ENCODE data around the gene FARP1.

The FARP1 gene

DNA sequence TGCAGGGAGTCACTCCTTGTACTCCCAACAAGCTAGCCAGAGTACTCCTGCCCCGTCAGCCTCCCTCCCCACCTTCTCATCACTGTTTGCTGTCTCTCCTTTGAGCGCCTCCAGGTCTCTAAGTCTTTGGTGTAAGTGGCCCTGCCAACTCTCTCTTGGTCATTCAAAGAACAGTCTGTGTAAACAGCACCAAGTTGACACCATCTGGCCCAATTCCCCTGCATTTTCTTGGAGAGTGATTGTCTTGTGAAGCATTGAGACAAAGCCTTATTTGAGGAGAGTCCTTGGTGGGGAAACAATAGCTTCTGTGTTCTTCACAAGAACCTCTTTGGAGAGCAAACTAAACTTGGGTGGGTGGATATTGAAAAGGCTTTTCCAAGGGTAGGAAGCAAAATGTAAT lies 148.8 kb downstream of the FARP1 start:
- no peak for DNase-seq

DNA sequence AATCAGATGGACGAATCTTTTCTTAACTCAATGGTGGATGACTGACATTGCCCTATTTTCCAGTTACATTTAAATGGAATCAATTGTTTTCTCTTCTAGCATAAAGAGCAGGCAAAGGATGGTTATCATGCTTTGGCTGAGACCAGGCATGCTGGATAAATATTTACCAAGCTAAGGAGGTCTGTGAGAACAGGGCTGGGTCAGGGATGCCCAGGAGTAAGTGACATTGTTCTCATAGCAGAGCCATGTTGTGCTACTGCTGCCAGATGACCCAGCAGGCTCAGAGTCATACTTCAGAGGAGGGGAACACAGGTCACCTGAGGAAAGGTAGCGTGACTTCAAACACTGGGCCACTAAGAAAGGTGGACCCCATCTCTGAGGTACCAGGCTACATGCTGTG lies 150.2 kb downstream of the FARP1 start:
- no peak for DNase-seq

DNA sequence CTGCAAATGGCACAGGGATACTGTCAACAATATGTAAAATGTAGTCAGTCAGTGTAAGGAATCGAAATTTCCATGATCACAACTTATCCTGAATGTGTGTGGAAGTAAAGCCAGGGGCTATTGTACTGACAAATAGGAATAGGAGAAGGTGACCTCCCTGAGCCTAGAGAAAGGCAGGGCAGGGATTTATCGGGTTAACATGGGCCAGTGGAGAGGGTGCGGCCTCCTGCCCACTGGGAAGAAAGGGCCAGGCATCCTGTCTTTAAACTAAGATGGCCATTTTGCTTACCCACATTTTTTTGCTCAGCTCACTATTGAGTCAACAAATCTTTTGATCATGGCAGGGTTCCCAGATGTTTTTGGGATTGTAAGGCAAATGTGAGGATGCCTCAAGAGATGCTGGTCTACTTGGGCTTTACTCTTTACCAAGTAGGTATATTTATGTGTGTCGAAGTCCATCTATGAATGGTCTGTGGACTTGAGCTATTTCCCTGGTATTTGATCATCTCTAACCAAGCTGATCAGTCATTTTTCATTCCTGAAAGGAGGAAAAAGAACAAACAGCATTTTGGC lies 150.8 kb downstream of the FARP1 start:
- no peak for DNase-seq

DNA sequence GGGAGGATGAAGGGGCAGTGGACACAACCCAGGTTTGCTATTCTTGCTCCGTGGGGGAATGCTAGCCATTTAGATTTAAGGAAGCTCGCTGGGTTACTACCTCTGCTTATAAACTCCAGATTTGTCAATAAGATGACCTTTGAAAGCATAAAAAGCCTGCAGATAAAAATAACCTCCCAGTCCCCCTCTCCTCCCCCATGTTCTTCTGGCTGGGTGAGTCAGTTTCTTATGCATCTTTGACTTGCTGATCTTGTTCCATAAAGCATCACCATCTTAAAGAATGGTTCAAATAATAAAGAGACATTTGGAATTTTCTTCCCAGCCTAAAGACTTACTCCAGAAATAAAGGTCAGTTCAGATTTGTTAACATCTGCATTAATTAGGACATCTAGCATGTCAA lies 152.5 kb downstream of the FARP1 start:
- DNase-seq = no peak

DNA sequence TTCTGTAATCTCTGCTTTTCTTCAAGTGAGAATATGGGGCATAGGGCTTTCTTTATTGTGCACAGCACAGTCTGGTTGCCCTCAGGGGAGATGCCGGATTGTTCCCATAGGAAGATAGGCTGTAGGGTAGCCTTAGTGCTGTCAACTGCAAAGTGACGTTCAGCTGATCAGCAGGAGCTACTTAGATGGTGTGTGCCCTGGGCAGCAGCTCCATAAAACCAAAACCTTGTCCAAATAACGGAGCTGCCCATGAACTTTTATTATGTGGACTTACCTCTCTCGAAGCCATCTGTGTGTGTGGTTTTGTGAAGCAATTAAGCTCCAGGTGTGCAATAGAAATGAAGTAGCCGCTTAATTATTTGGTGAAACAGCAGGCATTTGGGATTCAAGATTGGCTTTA lies 154.2 kb downstream of the FARP1 start:
- no peak for DNase-seq

DNA sequence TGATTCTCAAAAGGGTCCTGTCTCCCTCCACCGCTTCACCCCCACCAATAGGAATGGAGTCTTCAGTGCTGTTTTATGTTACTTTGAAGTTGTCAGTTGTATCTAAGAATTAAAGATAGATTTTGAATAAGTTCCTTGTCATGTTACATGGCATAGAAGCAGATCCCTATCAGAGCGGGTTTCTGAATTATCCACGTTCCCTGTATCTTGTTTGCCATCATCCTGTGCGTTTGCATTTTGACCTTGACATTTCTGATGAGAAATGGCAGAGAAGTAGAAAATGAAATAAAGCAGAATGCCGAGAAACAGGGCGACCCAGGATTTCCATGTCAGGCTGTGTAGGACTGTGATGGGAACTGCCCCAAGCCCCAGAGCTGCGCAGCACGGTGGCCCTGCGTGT lies 154.9 kb downstream of the FARP1 start:
- DNase-seq = no peak

DNA sequence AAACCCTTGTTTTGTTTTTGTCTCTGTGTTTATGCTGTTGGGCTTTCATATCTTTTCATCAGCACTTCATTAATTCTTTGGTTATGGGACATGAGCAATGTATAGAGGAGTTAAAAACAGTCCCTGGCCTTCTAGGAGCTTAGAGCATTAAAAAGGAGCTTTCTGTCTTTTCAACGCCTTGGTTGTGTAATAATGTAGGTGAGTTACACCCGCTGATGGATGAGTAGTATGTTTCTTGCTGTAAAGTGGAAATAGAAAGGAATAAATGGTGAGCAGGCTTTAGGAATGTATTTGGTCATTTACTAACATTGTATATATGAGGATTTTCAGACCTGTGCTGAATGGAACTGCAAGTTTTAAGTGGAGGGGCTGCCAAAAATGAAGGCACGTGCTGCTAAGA lies 155.7 kb downstream of the FARP1 start:
- no peak for DNase-seq

DNA sequence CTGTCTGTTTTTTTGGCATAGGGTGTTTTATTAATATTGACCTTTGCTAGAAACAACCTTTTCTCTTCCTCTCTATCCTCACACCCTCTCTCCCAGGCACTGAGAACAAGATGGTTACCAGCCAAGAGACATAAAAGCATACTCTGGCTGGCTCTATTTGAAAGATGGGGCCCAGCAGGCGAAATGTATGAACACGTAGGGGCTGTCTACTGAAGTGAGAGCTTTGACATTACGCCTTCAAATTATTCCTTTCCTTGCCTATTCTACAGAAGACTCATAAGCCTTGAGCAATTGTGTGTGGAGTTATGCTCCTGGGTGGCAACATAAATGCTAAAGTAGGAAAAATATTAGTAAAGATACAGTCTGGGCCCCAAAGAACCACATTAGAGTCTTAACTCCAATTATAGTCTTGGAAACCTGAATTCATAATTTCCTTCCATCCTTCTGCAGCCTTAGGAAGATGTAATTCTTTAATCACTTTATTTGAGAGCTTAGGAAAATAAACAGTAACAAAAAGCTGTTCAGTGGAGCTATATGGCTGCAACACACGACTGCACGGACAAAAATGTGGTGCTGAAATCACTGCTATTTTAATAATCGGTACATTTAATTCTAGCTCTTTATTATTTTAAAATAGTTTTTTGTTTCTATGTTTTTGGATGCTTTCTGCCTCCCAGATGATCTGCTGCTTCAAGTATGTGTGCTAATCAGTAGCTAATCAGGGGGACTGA lies 156.5 kb downstream of the FARP1 start:
- DNase-seq = no peak

DNA sequence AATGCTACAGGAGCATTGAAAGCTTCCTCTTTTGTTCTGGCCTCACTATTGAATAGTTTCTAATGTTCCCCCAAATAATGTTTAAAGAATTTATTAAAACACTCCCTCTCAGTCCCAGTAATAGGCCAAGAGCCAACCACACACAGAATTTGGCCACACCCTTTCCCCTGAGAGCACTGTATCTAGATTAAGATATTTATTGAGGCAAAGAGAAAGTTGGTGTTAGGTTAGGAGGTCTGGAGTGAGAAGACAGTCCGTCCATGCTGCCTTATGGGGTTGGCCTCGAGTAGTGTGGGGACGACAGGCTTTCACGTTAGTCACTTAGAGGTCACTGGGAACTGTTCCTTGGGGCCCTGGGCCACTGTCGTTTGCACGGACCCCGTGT lies 157.1 kb downstream of the FARP1 start:
- no peak for DNase-seq

DNA sequence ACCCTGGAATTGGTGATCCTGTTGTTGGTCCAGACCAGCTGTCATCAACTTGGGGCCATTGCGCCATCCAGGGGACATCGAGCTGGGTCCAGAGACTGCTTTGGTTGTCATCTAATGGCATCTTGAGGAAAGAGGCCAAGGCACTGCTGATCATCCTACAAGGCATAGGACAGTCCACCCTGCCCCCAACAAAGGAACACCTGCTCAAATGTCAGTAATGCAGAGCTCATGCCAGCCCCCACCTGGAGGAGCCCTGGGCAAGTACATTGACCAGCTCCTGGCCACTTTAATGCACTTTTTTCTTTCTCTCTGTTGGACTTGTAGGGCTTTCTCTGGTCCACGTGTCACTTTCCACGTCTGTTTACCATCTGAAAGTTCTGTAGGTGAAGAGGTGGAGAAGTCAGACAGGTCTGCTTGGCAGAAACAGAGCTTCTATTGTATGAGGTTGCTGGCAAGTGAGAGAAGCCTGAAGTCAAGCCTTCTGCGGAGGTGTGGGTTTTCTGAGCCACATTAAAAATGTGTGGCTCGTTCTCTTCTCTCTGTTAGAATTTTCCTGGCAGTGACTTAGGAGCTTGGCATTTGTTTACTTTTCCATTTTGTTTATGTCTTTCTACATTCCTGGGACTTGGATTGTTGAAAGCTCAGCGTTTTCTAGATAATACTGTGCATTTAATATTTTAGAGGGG lies 158.2 kb downstream of the FARP1 start:
- DNase-seq = no peak

DNA sequence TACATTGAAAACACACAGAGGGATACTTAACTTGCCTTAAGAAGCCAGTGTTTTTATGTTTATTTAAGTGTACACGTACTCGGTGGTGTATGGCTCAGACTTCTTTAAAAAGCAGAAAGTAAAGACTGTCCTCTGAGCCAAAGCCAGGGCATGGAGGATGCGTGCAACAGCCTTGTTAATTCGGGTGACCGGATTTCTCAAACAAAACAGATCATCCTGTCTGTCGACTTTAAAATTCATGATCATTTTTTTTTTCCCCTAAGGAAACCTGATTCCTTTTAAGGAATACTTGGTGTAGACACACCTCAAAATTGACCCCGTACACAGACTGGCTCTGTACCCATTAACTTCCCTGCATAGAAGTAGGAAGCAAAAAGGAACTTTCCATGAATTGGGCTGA lies 158.8 kb downstream of the FARP1 start:
- DNase-seq = no peak

DNA sequence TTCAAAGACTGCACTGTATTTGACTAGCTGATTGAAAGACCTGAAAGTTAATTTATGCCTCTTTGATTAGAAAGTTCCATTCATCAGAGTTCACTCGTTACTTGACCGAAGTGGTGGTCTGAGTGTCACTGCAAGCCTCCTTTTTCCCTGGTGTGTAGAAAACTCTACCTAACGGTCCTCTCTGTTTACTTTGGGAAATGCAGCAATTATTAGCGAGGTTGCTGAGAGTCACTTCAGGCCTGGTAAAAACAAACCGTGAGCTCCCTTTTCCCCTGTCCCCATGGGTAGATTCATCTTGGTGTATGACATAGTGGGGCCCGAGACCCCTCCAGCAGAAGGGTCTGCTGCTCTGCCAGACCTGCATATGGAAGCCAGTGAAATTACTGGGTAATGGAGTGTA lies 161.0 kb downstream of the FARP1 start:
- no peak for DNase-seq

DNA sequence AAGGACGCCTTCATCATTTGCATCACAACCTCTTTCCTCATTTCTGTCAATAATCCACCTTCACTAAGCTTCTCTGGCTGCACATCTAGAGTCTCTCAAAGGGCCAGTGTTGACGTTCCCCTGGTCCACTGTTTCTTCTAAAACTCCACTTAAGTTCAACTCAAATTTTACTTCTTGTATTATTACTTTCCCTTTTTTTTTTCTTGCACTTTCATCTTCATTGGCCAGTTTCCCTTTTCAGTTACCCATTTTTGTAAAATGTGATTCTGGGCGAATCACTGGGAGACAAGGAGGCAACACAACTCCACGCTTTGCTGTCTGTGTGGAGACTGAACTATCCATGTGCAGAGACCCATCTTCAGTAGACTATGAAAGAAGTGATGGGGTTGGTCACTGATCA lies 162.8 kb downstream of the FARP1 start:
- DNase-seq = no peak

DNA sequence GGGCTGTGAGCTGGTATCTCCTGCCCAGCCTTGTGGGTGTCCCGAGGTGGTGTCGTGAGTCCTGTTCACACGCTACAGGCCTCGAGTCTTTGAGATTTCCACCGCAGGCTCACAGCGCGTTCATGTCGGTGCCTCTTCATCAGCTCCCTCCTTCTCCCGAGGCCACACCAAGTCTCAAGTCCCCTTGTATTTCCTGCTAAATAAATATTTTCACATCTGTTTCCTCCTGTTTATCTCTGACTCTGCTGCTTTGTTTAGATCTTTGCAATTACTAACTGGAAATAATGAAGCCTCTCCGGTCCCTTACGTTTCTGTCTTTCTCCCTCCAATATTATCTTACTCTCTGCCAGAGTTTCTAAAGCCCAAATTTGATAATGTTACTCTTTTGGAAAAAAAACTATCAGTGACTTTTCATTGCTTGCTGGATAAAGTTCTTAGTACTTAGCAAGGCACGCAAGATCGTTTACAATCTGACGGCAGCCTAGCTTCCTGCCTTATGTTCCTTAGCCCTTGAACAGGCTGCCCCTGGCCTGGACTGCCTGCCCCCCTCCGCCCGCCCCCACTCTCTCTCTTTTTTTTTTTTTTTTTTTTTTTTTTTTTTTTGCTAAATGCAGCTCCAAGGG lies 164.7 kb downstream of the FARP1 start:
- DNase-seq = no peak

DNA sequence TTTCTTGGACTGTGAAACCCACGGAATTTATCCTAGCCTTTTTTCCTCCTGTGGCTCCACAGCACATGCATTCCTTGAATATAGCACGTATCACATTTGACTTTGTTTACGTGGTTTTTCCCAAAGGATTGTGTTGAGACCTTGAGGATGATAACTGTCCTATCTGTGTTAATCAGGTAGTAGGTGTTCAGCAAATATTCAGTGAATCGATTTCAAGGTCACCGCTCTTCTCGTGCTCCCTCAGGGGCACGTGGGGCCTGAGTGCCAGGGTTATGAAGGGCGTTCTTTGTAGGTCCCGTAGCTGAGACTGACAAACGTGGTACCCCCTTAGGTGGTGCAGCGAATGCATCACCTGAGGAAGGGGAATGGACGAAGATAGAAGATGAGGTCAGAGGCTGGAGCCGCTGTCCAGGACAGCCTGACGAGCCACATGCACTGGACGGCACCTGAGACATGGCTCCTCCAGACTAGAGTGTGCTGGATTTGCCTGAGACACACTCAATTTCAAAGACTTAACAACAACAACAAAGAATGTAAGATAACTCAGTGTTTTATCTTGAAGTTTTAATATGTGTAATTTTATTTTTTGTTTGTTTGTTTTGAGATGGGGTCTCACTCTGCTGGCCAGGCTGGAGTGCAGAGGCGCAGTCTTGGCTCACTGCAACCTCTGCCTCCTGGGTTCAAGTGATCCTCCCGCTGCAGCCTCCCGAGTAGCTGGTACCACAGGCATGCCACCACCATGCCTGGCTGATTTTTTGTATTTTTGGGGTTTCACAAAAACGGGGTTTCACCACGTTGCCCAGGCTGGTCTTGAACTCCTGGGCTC lies 165.4 kb downstream of the FARP1 start:
- DNase-seq = no peak

DNA sequence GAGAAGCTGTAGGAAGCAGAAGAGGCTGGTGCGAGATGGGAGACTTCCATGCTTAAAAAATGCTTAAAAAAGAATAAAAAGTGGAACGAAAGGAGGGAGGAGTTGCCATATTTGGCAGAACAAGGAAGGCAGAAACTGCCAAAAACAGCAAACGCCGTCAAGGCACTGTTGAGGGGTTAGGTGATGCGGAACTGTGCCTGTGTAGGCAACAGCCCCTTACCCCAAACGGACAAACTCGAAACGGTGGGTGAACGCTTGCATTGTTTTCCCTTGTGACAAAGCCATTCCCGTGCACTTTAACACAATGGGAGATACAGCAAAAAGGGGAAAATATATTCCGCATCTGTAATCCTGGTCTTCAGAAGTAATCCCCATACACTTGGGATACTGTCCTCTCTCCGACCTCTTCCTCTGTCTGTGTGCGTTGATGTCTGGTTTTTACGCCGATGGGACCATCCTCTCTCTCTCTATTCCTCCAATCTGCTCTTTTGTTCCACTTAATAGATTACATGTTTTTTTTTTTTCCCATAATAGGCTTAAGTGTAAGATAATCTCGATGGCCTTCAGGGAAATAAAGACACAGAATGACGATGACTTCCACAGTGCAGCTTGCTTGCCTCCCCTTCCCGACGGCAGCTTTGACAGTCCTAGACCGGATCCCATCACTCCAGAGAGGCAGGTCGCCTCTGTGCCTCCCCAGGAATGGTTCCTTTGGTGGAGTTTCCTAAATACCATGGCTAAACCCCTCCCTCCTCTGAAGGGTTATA lies 166.9 kb downstream of the FARP1 start:
- no peak for DNase-seq

DNA sequence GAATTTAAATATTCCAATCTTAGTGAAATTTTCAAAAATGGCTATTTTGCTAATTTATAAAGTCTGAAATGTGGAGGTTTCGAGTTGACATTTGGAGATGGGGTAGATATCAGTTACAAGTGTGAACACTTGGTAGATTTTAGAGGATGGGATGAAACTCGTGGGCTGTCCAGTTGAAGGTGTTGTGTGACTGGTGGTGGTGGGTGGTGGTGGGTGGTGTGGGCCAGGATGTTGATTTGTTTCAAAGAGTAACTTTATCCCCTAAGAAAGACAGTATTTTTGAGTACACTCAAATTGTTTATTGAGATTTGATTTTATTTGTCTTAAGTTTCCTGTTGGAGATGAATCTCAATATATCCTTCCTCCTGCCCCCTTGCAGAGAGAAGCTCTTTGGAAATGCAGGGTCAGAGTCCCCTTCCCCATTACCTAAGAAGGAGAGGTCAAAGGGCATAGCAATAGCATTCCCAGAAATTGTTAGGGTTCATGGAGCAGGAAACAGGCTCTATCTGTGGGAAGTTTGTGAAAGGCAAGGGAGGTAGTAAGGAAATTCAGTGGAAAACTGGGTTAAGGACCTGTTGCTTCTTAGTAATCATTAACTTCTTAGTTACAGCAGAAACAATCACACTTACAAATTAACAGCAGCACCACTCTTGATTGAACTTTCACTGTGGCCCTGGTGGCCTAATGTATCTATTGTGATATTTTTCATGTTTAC lies 167.7 kb downstream of the FARP1 start:
- no peak for DNase-seq

DNA sequence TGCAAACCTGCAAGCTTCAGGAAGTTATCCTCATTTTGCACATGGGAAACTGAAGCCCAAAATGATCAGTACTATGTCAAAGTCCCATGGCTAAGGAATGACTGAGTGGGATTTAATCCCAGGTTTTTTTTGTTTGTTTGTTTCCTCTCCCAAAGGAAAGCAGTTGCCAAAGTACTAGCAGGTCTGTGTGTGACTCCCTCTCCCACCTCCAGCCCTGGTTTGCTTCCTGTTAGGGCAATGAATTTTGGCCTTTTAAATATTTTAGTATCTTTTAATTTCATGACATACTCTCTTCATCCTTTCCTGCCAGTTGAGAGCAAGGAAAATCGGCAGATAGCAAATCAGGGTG lies 168.3 kb downstream of the FARP1 start:
- no peak for DNase-seq

DNA sequence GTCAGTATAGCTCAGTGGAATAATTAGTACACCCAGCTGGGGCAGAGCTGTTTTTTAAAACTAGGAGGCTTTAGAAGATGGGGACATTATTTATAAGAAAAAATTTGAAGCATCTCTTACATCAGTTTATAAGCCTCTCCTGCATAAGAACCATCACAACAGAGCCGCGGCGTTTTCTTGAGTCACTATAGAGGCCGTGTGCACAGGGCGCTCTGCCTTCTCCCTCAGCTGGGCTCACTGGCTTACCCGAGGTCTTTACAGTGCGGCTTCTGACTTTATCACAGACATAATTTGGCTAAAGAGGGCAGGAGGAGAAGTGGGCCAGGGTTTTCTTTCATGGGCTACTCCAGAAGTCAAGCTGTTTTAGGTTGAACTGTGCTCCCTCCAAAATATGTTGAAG lies 169.7 kb downstream of the FARP1 start:
- no peak for DNase-seq

DNA sequence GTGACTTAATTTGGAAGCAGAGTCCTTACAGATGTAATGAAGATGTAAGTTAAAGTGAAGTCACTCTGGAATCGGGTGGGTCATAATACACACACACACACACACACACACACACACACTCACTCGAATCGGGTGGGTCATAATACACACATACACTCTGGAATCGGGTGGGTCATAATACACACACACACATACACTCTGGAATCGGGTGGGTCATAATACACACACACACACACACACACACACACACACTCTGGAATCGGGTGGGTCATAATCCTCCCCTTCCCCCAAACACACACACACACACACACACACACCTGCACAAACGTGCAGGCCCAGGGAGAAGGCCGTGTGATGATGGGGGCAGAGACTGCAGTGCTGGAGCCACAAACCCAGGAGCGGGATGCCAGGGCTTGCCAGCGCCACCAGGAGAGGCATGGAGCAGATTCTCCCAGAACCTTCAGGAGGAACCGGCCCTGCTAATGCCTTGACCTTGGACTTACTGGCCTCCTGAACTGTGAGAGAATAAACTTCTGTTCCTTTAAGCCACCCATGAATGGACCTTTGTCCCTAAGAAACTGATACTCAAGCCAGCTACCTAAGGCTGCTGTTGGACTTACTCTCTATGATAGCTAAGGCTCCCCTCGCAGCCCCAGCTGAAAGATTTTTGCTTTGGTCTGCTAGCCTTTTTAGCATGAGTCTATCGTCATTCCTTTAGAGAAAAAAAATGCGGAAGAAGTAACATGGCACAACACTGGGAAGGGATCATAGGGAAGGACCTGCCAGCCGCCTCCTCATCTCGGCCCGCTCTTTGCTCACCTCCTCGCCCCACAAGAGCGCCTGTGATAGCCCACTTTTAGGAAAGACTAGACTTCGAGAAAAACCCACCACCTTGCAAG lies 170.4 kb downstream of the FARP1 start:
- DNase-seq = no peak

DNA sequence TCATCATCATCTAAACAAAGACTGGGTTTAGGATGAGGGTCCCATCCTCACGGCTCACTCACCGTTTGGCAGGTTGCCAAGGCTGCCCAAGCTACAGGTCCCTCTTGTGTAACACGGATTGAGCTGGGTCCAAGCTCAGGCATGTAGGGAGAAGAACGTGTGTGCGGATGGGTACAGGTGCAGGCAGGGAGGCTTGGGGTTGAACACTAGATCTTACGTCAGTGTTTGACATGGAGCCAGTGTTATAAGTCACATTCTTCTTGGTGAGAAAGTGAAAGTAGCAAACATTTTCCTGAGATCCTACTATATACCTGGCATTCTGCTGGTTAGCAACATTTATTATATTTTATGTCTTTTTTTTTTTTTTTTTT lies 171.0 kb downstream of the FARP1 start:
- no peak for DNase-seq

Data from activated CD8-positive, alpha-beta memory T cell treated with anti-CD3 and anti-CD28 coated beads for 24 hours (primary cell).